ENCODE results near the gene DHRS7B.

The DHRS7B gene

GRCh38 chr17:21152731-21153130, 26.0 kb downstream of the DHRS7B start:
- DNase-seq (ENCODE audit: low read depth, low spot score), result no peak

- DNase-seq (ENCODE audit: low read depth, low spot score), result no peak
Observed at GRCh38 chr17:21157586-21158370, 31.0 kb downstream of the DHRS7B start.

GRCh38 chr17:21160401-21160800, 33.6 kb downstream of the DHRS7B start:
- DNase-seq (ENCODE audit: low read depth, low spot score), result no peak

- DNase-seq (ENCODE audit: low read depth, low spot score), result no peak
Observed at GRCh38 chr17:21161498-21162393, 35.0 kb downstream of the DHRS7B start.

GRCh38 chr17:21162394-21162775, 35.6 kb downstream of the DHRS7B start:
- DNase-seq (ENCODE audit: low read depth, low spot score), result no peak

GRCh38 chr17:21163101-21163500, 36.3 kb downstream of the DHRS7B start:
- DNase-seq (ENCODE audit: low read depth, low spot score), result no peak

GRCh38 chr17:21164216-21164615, 37.5 kb downstream of the DHRS7B start:
- no peak for DNase-seq (ENCODE audit: low read depth, low spot score)

- no peak for DNase-seq (ENCODE audit: low read depth, low spot score)
Observed at GRCh38 chr17:21164620-21165019, 37.9 kb downstream of the DHRS7B start.

- no peak for DNase-seq (ENCODE audit: low read depth, low spot score)
Observed at GRCh38 chr17:21165922-21166594, 39.3 kb downstream of the DHRS7B start.

GRCh38 chr17:21166595-21167210, 39.9 kb downstream of the DHRS7B start:
- no peak for DNase-seq (ENCODE audit: low read depth, low spot score)

GRCh38 chr17:21167303-21167702, 40.5 kb downstream of the DHRS7B start:
- no peak for DNase-seq (ENCODE audit: low read depth, low spot score)

GRCh38 chr17:21168555-21168865, 41.7 kb downstream of the DHRS7B start:
- DNase-seq (ENCODE audit: low read depth, low spot score), result no peak

- no peak for DNase-seq (ENCODE audit: low read depth, low spot score)
Observed at GRCh38 chr17:21169496-21169895, 42.7 kb downstream of the DHRS7B start.

- DNase-seq (ENCODE audit: low read depth, low spot score), result no peak
Observed at GRCh38 chr17:21170809-21171208, 44.0 kb downstream of the DHRS7B start.

GRCh38 chr17:21171309-21171922, 44.7 kb downstream of the DHRS7B start:
- no peak for DNase-seq (ENCODE audit: low read depth, low spot score)

- no peak for DNase-seq (ENCODE audit: low read depth, low spot score)
Observed at GRCh38 chr17:21171970-21172510, 45.3 kb downstream of the DHRS7B start.

GRCh38 chr17:21172846-21173245, 46.1 kb downstream of the DHRS7B start:
- DNase-seq (ENCODE audit: low read depth, low spot score), result no peak

- no peak for DNase-seq (ENCODE audit: low read depth, low spot score)
Observed at GRCh38 chr17:21173543-21173942, 46.8 kb downstream of the DHRS7B start.

- no peak for DNase-seq (ENCODE audit: low read depth, low spot score)
Observed at GRCh38 chr17:21174186-21174585, 47.4 kb downstream of the DHRS7B start.

- DNase-seq (ENCODE audit: low read depth, low spot score), result no peak
Observed at GRCh38 chr17:21174713-21175112, 47.9 kb downstream of the DHRS7B start.

- DNase-seq (ENCODE audit: low read depth, low spot score), result no peak
Observed at GRCh38 chr17:21176773-21177395, 50.1 kb downstream of the DHRS7B start.

Measured in activated naive CD8-positive, alpha-beta T cell treated with anti-CD3 and anti-CD28 coated beads, Interleukin-2, amount 50 U/mL, for 16 hours (primary cell).